CD4-positive, alpha-beta memory T cell (primary cell): ENCODE measurements around the gene DRC1. TPM values are rescaled to one million over a fixed set of nuclear protein-coding genes. Genes with fewer than 3 reads are reported as not detected.

Experiments used
- CTCF ChIA-PET: fragments of 350-600 bp; sonication (Branson Sonifier 250); formaldehyde crosslinking; loops from one replicate; lab custom pipeline; 2021; ENCODE audit warnings: inconsistent platforms; ENCODE audit not compliant: partially characterized antibody; lab: Charles Lee
- POLR2A ChIA-PET: fragments of 350-600 bp; sonication (Branson Sonifier 250); formaldehyde crosslinking; loops from one replicate; lab custom pipeline; 2021; ENCODE audit not compliant: partially characterized antibody; lab: Charles Lee
- DNase-seq, 5 donors: peaks; one replicate each; pipeline versions ENCODE4 v3.0.0 to v3.0.0-alpha.2; 2020 to 2022; ENCODE audit warnings: mixed read lengths in 1 of 5
- H3K27ac ChIP-seq: one replicate; pipeline ENCODE4 v1.7.0; 2013; ENCODE audit warnings: low read depth, low read length
- H3K27me3 ChIP-seq: 2 replicates; pipeline ENCODE4 v1.7.0; 2013; ENCODE audit warnings: mild to moderate bottlenecking, low read length, moderate library complexity; ENCODE audit not compliant: insufficient read depth
- H3K36me3 ChIP-seq: 2 replicates; pipeline ENCODE4 v1.7.0; 2013; ENCODE audit warnings: mild to moderate bottlenecking, low read length, moderate library complexity; ENCODE audit not compliant: insufficient read depth
- H3K4me1 ChIP-seq: 2 replicates; pipeline ENCODE4 v1.7.0; 2013; ENCODE audit warnings: mild to moderate bottlenecking, low read length, moderate library complexity; ENCODE audit not compliant: insufficient read depth
- H3K4me3 ChIP-seq, 2 donors: one replicate each; pipeline ENCODE4 v1.7.0; 2013; ENCODE audit warnings: low read length in 2 of 2, mild to moderate bottlenecking in 1 of 2
- H3K9me3 ChIP-seq, 2 donors: one replicate each; pipeline ENCODE4 v1.7.0; 2013; ENCODE audit warnings: low read length in 2 of 2, control low read depth in 1 of 2; ENCODE audit not compliant: control insufficient read depth in 1 of 2
- H3K27ac Mint-ChIP-seq, 7 donors: one replicate each; pipeline ENCODE4 v1.8.0; 2020 to 2021; ENCODE audit warnings: mixed read lengths in 7 of 7, mild to moderate bottlenecking in 6 of 7, inconsistent platforms in 3 of 7, moderate library complexity in 3 of 7
- H3K27me3 Mint-ChIP-seq, 2 donors: one replicate each; pipeline ENCODE4 v1.8.0; 2020 to 2021; ENCODE audit warnings: mixed read lengths in 2 of 2
- H3K36me3 Mint-ChIP-seq, 2 donors: one replicate each; pipeline ENCODE4 v1.8.0; 2020 to 2021; ENCODE audit warnings: mixed read lengths in 2 of 2, inconsistent platforms in 1 of 2, mild to moderate bottlenecking in 1 of 2
- H3K4me1 Mint-ChIP-seq, 4 donors: one replicate each; pipeline ENCODE4 v1.8.0; 2020 to 2021; ENCODE audit warnings: mixed read lengths in 4 of 4, mild to moderate bottlenecking in 1 of 4
- H3K4me3 Mint-ChIP-seq, 8 donors: one replicate each; pipeline ENCODE4 v1.8.0; 2020 to 2021; ENCODE audit warnings: mixed read lengths in 8 of 8, mild to moderate bottlenecking in 7 of 8, moderate library complexity in 6 of 8, inconsistent platforms in 3 of 8
- H3K9me3 Mint-ChIP-seq, 8 donors: one replicate each; pipeline ENCODE4 v1.8.0; 2020 to 2021; ENCODE audit warnings: mixed read lengths in 8 of 8, mild to moderate bottlenecking in 5 of 8, inconsistent platforms in 3 of 8, moderate library complexity in 1 of 8
- intact Hi-C: fragments of 100-400 bp; cut with micrococcal nuclease; formaldehyde crosslinking; loops from one replicate; pipeline ENCODE4 v1.15.1; 2023
- polyA plus RNA-seq, 2 donors: library from polyadenylated mRNA; unstranded; fragments of 300-500 nt; fragmentation: Illumina TruSeq; gene quantifications; one replicate each; pipeline ENCODE4 v1.2.3, GENCODE V29; 2021
- total RNA-seq, 2 experiments: library from RNA; stranded (reverse); gene quantifications; one replicate each; pipeline ENCODE4 v1.2.3, GENCODE V29; 2021

DRC1 gene
- total and polyA plus RNA-seq, 4 experiments from 2014 or later: not detected

DNA sequence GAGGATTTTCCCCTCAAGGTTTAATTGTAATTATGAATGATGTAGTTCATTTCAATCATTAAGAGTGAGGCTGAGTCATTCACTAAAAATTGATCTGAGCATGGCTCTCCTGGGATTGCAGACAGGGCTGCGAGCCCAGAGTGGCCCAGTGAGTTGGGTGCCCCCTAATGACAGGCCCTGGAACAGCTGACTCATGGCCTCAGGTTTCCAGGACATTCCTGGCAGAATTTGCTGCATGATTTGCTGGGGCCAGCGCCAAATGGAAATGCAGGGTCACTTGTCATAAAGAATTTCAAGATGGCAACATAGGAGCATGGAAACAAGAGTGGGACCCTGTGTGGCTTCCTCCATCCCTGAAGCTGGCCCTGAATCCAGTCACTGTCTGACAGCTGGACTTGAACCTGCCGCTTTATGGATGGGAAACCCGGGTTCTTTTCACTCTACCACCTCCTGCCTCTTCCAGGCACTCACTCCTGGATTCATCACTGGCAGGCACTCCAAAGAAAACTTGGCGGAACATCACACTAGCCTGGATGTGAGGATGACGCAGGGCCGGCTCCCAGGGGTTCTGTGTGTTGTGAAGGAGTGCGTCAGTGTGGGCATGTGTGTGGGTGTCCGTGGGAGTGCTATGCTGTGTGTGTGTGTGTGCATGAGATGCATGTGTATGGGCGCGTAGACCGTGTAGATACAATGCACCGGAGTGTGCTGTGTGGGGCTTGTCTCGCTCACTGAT is 61.0 kb downstream of the DRC1 start:
- Histone ChIP-seq H3K27me3 (no peaks in the 10 kb centered on the region), H3K27ac (no peak overlapping the region), H3K9me3 (no peaks in the 10 kb centered on the region), H3K4me3 (no peak overlapping the region), H3K36me3 (no peaks in the 10 kb centered on the region), H3K4me1 (no peaks in the 10 kb centered on the region)
- H3K27me3 Mint-ChIP-seq: peaks cover 0 to 4% of the 10 kb centered on the region in 2 donors
- ChIA-PET CTCF (no interaction called here), POLR2A (no interaction called here)
- DNase-seq: no peak
- no peaks in the 10 kb centered on the region for H3K36me3 Mint-ChIP-seq
- H3K4me3 Mint-ChIP-seq: no peak overlapping the region
- intact Hi-C loops: no loop called here
- H3K4me1 Mint-ChIP-seq: peaks cover 0 to 2% (median 0%) of the 10 kb centered on the region in 4 donors
- peaks cover 0 to 2% (median 0%) of the 10 kb centered on the region in 8 donors for H3K9me3 Mint-ChIP-seq
- no peak overlapping the region for H3K27ac Mint-ChIP-seq

DNA sequence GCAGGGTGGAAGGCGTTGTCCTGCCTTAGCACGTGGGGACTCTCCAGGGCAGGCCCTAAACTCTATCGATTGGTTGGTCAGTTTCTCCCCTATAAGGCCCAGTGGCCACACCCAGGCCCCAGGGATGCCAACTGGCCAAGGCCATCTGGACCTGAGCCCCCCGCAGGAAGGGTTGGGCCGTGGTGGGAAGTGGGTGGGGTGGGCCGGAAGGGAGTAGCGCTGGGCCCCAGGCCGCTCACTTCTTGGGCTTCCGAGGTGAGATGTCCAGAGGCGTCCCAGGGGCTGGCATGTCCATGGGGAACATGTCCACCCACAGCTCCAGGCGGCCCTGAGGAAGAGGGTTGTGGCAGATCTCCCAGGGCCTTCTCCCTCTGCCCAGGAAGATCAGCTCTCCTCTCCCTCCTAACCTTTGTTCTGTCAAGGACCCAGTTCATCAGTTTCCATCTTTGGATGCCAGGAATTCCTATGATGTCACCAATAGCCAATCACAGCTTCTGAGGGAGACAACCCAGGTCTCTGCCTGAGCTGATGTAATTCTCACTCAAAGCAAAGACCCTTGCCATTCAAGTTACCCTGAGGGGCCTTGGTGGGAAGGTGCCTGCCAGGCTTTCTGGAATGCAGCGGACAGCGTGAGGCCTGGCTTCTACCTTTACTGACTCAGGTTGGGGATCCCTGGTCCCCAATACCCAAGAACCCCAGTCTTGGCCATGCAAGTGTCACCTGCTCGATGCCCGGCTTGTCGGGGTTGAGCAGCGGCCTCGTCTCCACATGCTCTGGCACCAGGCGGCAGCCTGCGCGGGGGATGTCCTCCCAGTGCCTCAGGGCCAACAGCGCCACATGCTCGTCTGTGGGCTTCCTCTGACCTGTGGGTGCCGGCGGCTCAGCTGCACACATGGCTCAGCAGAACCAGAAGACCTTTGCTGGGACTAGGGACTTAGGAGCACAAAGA is 61.8 kb downstream of the DRC1 start:
- H3K27me3 ChIP-seq: no peaks in the 10 kb centered on the region
- H3K36me3 Mint-ChIP-seq: no peaks in the 10 kb centered on the region
- no peak overlapping the region for H3K27ac Mint-ChIP-seq
- H3K9me3 ChIP-seq: no peaks in the 10 kb centered on the region
- no peak for DNase-seq
- CTCF ChIA-PET: no interaction called here
- H3K36me3 ChIP-seq: no peaks in the 10 kb centered on the region
- peaks cover 0 to 4% of the 10 kb centered on the region in 2 donors for H3K27me3 Mint-ChIP-seq
- no peak overlapping the region for H3K4me3 ChIP-seq
- POLR2A ChIA-PET: no interaction called here
- no peak overlapping the region for H3K4me3 Mint-ChIP-seq
- peaks cover 0 to 5% (median under 1%) of the 10 kb centered on the region in 8 donors for H3K9me3 Mint-ChIP-seq
- intact Hi-C loops: no loop called here
- no peak overlapping the region for H3K27ac ChIP-seq
- peaks cover 0 to 2% (median 0%) of the 10 kb centered on the region in 4 donors for H3K4me1 Mint-ChIP-seq
- H3K4me1 ChIP-seq: no peaks in the 10 kb centered on the region

DNA sequence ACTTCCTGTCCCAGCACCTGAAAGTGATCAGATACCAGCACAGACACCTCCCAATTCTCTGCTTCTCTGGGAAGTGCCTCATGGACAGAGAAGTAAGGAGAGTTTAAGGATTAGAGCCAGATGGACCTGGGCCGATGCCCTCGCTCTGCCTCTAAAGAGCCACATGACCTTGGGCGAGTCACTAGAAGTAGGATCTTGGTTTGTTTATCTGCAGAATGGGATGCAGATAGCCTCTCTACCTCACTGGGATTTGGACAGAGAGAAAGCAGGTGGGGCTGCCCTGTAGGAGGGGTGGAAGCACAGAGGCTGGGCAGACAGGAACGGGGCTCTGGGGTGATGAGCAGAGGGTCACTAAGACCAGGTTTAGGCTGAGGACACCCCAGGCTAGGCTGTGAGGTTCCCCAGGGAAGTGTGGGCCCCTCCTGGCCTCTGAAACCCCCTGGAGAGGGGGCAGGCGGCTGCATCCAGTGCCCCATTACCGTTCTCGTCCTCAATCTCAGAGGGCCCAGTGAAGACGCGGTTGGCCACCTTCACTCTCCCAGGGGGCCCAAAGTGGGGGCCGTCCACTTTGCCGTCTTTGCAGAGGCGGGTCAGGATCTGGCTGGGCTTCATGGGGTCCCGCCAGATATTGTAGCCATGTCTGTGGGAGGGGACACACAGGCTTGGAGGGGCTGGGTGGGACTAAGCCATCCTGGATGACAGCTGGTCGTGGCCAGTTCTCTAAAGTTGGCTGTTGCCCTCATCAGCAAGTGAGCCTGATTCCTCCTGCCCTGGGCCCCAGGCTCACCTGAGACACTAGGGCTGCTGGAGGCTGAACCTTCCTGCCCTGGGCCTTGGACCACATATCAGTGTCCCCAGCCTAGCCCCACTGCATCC is 62.9 kb downstream of the DRC1 start:
- Histone ChIP-seq H3K9me3 (peaks cover 0 to 3% of the 10 kb centered on the region in 2 donors), H3K27me3 (no peaks in the 10 kb centered on the region), H3K27ac (no peak overlapping the region), H3K4me3 (no peak overlapping the region), H3K4me1 (no peaks in the 10 kb centered on the region), H3K36me3 (no peaks in the 10 kb centered on the region)
- DNase-seq: no peak
- peaks cover 0 to 2% (median 0%) of the 10 kb centered on the region in 4 donors for H3K4me1 Mint-ChIP-seq
- no peak overlapping the region for H3K4me3 Mint-ChIP-seq
- ChIA-PET POLR2A (no interaction called here), CTCF (no interaction called here)
- H3K36me3 Mint-ChIP-seq: no peaks in the 10 kb centered on the region
- H3K27ac Mint-ChIP-seq: no peak overlapping the region
- intact Hi-C loops: no loop called here
- peaks cover 0 to 4% of the 10 kb centered on the region in 2 donors for H3K27me3 Mint-ChIP-seq
- H3K9me3 Mint-ChIP-seq: peaks cover 0 to 13% (median 7%) of the 10 kb centered on the region in 8 donors

DNA sequence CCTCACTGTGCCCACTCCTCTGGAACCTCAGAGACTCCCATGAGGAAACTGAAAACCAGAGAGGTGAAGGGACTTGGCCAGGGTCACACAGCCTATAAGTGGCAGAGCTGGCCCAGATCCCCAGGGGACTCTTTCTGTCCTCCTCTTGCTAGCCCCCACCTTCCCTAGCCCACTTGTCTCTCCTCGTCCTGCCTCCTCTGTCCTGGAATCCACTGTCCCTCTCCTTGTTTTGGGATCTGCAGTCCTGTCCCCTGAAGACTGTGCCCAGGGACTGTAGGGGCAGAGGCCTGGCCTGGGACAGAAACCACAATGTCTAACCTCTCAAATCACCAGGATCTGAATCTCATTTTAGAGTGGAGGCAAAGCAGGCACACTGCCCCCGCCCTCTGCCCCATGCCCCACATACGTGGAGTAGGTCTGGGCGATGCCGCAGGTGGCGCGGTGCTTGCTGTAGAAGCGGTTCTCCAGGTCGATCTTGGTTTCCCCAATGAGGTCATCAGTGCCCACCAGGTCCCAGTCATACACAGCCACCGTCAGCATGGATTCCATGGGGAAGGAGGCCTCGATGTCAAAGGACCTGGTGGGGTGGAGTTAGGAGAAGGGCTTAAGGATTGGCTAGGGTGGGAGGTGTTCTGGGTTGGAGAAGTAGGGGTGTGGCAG is 63.7 kb downstream of the DRC1 start:
- H3K27ac Mint-ChIP-seq: no peak overlapping the region

DNA sequence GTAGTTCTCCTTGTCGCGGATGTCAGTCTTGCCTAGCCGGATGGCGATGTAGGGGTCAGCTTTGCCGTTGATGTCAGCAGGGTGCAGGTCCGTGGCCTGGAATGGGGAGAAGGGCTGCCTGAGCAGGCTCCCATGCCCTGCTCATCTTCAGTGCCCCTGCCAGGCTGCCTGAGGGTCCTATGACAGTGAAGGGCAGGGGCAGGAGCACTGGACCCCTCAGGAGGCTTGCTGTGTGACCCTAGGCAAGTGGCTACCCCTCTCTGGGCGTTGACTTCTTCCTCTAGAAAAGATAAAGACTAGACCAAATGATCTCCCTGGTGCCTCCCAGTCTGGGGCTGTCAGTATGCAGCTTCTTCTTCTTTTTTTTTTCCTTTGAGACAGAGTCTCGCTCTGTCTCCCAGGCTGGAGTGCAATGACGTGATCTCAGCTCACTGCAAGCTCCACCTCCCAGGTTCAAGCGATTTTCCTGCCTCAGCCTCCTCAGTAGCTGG is 64.3 kb downstream of the DRC1 start:
- H3K4me3 Mint-ChIP-seq: no peak overlapping the region
- Histone ChIP-seq H3K36me3 (no peaks in the 10 kb centered on the region), H3K9me3 (peaks cover 0 to 6% of the 10 kb centered on the region in 2 donors), H3K4me3 (no peak overlapping the region), H3K4me1 (no peaks in the 10 kb centered on the region), H3K27me3 (no peaks in the 10 kb centered on the region), H3K27ac (no peak overlapping the region)
- DNase-seq: no peak
- no peaks in the 10 kb centered on the region for H3K4me1 Mint-ChIP-seq
- no peaks in the 10 kb centered on the region for H3K36me3 Mint-ChIP-seq
- H3K9me3 Mint-ChIP-seq: peaks cover 0 to 17% (median 14%) of the 10 kb centered on the region in 8 donors
- CTCF ChIA-PET: no interaction called here
- H3K27me3 Mint-ChIP-seq: peaks cover 0 to 1% of the 10 kb centered on the region in 2 donors
- H3K27ac Mint-ChIP-seq: no peak overlapping the region
- intact Hi-C loops: no loop called here
- POLR2A ChIA-PET: no interaction called here

More for the DNA sequence above, 63.7 kb downstream of the DRC1 start:
- no peak overlapping the region for H3K4me3 ChIP-seq
- no peak for DNase-seq
- H3K4me1 ChIP-seq: no peaks in the 10 kb centered on the region
- no peaks in the 10 kb centered on the region for H3K36me3 ChIP-seq
- ChIA-PET POLR2A (no interaction called here), CTCF (no interaction called here)
- H3K27me3 ChIP-seq: no peaks in the 10 kb centered on the region
- no peak overlapping the region for H3K27ac ChIP-seq
- Mint-ChIP-seq H3K4me3 (no peak overlapping the region), H3K27me3 (no peaks in the 10 kb centered on the region), H3K9me3 (peaks cover 0 to 17% (median 12%) of the 10 kb centered on the region in 8 donors), H3K36me3 (no peaks in the 10 kb centered on the region), H3K4me1 (no peaks in the 10 kb centered on the region)
- intact Hi-C loops: no loop called here
- peaks cover 0 to 6% of the 10 kb centered on the region in 2 donors for H3K9me3 ChIP-seq

DNA sequence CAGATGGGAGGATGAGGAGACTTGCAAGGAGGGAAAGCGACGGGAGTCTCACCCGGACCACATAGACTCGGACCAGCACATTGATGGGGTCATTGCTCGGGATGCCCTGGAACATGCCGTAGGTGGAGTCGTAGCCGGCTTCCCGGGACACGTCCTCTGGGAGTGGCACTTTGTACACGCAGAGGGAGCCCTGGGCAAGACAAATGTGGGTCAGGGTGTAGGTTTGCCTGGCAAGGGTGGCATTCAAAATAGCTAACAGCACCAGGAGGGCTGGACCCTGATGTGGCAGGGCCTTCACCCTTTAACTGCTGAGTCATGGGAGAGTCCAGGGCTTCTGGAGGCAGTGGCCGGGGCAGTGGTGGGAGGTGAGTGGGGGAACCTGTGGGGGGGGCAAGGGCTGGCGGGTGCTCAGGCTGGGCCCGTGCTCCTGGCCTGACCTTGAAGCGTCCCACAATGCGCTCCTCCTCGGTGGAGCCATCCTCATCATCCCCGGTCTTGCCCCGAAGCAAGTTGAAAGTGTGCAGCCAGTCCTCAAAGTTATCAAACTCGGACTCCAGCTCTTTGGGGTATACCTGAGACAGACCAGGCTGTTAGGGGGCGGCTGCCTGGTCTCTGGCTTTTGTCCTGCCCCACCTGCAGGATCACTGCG is 65.1 kb downstream of the DRC1 start:
- Mint-ChIP-seq H3K4me1 (no peaks in the 10 kb centered on the region), H3K9me3 (peaks cover 3 to 17% (median 14%) of the 10 kb centered on the region in 8 donors), H3K36me3 (no peaks in the 10 kb centered on the region), H3K27me3 (peaks cover 1% of the 10 kb centered on the region in 2 donors), H3K27ac (no peak overlapping the region), H3K4me3 (no peak overlapping the region)
- no peak for DNase-seq
- POLR2A ChIA-PET: no interaction called here
- CTCF ChIA-PET: no interaction called here
- no peak overlapping the region for H3K27ac ChIP-seq
- peaks cover 0 to 6% of the 10 kb centered on the region in 2 donors for H3K9me3 ChIP-seq
- no peaks in the 10 kb centered on the region for H3K27me3 ChIP-seq
- H3K4me1 ChIP-seq: no peaks in the 10 kb centered on the region
- intact Hi-C loops: no loop called here
- H3K4me3 ChIP-seq: no peak overlapping the region
- no peaks in the 10 kb centered on the region for H3K36me3 ChIP-seq
